AG04449 (cell line): ENCODE measurements around the gene TMEM161A.
"Not testable (repeated sequence)": the region's sequence is repeated elsewhere in the genome, so short reads cannot be mapped to it uniquely, and the experiment has no call there.

ENCODE experiments used
- CTCF ChIA-PET: fragments of 350-600 bp; formaldehyde crosslinking; extraction: SDS; loops from one replicate; lab custom pipeline; 2021; ENCODE audit warnings: antibody characterized with exemption; lab: Yijun Ruan, JAX
- POLR2A ChIA-PET: fragments of 400-600, 350-600 bp; formaldehyde crosslinking; extraction: SDS; loops from one replicate; lab custom pipeline; 2020; ENCODE audit warnings: antibody characterized with exemption, inconsistent platforms; lab: Yijun Ruan, JAX
- DNase-seq: peaks from one replicate; pipeline ENCODE4 v3.0.0-alpha.2; 2010; ENCODE audit warnings: low read depth, low spot score
- H3K4me3 ChIP-seq: 2 replicates; pipeline ENCODE4 v1.5.1; 2011; ENCODE audit warnings: low read depth, mild to moderate bottlenecking, control low read depth, low read length
- TF ChIP-seq, protein P1 (sequence below): IDR thresholded peaks from one replicate; pipeline ENCODE4 v1.5.1; 2011; ENCODE audit warnings: mild to moderate bottlenecking, moderate library complexity, low read length, control low read depth, inconsistent platforms; ENCODE audit not compliant: insufficient read depth; ENCODE audit errors: missing control alignments

TMEM161A gene

GRCh38 chr19:19176950-19177349, 38.7 kb upstream of the TMEM161A start:
- POLR2A ChIA-PET: no interaction called here

DNA sequence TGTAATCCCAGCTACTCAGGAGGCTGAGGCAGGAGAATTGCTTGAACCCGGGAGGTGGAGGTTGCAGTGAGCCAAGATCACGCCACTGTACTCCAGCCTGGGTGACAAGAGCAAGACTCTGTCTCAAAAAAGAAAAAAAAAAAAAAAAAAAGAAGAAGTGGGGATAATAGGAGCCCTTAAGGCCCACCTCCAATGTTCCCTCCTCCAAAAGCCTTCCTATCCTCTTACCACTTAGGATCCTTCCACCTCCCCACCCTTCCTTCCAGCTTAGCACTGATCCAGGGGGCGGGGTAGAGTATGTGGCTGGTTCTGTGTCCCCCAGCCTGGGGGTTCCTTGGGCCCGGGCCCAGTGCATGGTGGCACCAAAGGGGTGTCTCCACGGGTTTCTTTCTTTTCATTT, 35.0 kb upstream of the TMEM161A start:
- POLR2A ChIA-PET, DNase-seq, H3K4me3 ChIP-seq: not testable (repeated sequence)
- CTCF ChIA-PET: interaction anchor here (3.5 to 5.9 kb wide), 5 partner anchors 12 to 120 kb away, joined by 31 to 105 read pairs (median 51); no protein-coding TSS in a partner anchor

More at GRCh38 chr19:19176950-19177349, 38.7 kb upstream of the TMEM161A start:
- TF ChIP-seq, protein P1, sequence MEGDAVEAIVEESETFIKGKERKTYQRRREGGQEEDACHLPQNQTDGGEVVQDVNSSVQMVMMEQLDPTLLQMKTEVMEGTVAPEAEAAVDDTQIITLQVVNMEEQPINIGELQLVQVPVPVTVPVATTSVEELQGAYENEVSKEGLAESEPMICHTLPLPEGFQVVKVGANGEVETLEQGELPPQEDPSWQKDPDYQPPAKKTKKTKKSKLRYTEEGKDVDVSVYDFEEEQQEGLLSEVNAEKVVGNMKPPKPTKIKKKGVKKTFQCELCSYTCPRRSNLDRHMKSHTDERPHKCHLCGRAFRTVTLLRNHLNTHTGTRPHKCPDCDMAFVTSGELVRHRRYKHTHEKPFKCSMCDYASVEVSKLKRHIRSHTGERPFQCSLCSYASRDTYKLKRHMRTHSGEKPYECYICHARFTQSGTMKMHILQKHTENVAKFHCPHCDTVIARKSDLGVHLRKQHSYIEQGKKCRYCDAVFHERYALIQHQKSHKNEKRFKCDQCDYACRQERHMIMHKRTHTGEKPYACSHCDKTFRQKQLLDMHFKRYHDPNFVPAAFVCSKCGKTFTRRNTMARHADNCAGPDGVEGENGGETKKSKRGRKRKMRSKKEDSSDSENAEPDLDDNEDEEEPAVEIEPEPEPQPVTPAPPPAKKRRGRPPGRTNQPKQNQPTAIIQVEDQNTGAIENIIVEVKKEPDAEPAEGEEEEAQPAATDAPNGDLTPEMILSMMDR: no peak
- no peak overlapping the region for H3K4me3 ChIP-seq
- no peak for DNase-seq
- CTCF ChIA-PET: interaction anchor here (1.0 to 5.9 kb wide), 9 partner anchors 10 to 181 kb away, joined by 4 to 105 read pairs (median 13); partner anchors contain the start of genes BORCS8 and RFXANK

GRCh38 chr19:19171821-19172532, 33.7 kb upstream of the TMEM161A start:
- TF ChIP-seq, protein P1: no peak
- DNase-seq: no peak
- CTCF ChIA-PET: interaction anchor here (0.9 to 5.9 kb wide), 4 partner anchors 11 to 119 kb away, joined by 3 to 76 read pairs (median 18); no protein-coding TSS in a partner anchor
- H3K4me3 ChIP-seq: no peak overlapping the region
- POLR2A ChIA-PET: no interaction called here

DNA sequence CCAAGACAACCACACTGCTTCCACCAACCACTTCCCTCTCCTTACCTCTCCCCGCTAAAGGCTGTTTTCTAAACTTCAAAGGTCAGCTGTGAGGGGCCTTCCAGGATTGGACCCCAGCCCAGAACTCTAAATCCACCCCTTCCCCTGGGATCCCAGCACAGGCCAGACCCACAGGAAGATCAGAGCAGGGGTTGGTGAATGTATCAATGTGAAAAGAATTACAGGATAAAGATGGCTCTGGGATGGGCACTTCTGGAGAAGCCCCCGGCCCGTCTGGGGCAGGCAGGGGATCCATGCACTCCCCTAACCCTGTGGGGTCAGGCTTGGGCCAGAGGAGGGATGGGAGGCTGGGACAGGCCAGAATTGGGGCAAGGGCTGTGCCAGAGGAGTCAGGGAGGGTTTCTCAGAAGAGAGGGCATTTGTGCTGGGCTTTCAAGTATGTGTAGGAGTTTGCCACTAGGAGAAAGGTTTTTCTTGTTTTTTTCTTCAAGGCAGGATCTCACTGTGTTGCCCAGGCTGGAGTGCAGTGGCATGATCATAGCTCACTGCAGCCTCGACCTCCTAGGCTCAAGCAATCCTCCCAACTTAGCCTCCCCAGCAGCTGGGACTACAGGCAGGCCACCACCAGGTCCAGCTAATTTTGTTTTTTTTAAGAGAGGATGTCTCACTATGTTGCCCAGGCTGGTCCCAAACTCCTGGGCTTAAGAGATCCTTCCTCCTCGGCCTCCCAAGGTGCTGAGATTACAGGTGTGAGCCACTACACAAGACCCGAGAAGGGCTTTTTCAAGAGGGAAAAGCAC, 32.8 kb upstream of the TMEM161A start:
- no peak for DNase-seq
- H3K4me3 ChIP-seq: no peak overlapping the region
- CTCF ChIA-PET: interaction anchor here (0.8 to 1.3 kb wide), 3 partner anchors 10 to 60 kb away, joined by 3 to 4 read pairs (median 3); no protein-coding TSS in a partner anchor
- TF ChIP-seq, protein P1: no peak
- POLR2A ChIA-PET: no interaction called here

DNA sequence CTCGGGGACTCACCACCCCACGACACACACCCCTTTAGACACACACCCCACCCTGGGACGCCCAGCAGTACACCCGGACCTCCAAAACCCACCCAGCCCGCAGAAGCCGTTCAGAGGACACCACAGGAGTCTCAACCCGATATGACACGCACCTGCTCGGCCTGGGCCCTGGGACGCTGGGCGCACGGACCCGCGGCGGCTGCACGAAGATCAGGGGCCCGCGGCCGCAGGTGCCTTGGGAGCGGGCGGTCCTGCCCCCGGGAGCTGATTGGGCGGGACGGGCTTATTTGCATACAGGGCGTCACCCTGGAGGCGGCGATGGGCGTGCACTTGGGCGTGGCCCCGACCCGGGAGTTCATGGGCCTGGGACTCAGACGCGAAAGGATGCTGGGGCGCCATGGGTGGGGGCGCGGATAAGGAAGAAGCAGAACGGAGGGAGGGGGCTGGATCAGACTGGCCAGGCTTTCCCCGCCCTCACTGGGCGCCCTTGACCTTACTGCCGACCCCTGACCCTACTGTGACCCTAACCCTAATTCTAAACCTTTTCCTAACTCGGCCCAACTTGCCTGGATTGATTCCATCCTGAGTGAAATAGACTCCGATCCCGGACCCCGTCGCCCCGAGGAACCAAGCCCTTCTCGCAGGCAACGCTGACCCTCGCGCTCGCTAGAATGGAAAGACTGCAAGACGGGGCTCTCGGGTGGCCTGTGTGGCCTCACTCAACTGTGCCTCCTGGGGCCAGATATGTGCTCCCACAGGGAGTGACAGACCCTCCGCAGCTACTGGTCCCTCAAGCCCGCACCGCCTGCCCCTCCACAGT, 32.0 kb upstream of the TMEM161A start, which contains the start of gene MEF2B:
Gene MEF2B, minus strand, starts transcription at position 211 of the 820 bp plus-strand sequence. CDS start 19,528 bp downstream, outside the sequence.
- H3K4me3 ChIP-seq: peak within 1 kb of the TSS; percentile 23
- POLR2A ChIA-PET: interaction anchor here (0.6 kb wide), 1 partner anchor 13 kb away, joined by 5 read pairs; no protein-coding TSS in a partner anchor
- CTCF ChIA-PET: interaction anchor here (1.0 to 4.1 kb wide), 3 partner anchors 14 to 24 kb away, joined by 3 to 24 read pairs (median 4); no protein-coding TSS in a partner anchor
- no peak for DNase-seq
- TF ChIP-seq, protein P1: no peak
